C4-2B (cell line): Measurements from ENCODE around the gene CRTC1.

Experiments
- H3K27ac ChIP-seq: fragments of 450-650 bp; 2 replicates; pipeline ENCODE4 v1.5.1; 2017
- CTCF ChIP-seq: fragments of 450-650 bp; conservative IDR thresholded peaks from 2 replicates; pipeline ENCODE4 v1.5.1; 2017; ENCODE audit warnings: mild to moderate bottlenecking
- ZFX ChIP-seq: fragments of 450-650 bp; IDR thresholded peaks from 2 replicates; pipeline ENCODE4 v1.6.1; 2017

CRTC1 gene

GRCh38 chr19:18768046-18768771, 84.7 kb downstream of the CRTC1 start:
- TF ChIP-seq ZFX = no peak
- no peak for TF ChIP-seq CTCF
- H3K27ac ChIP-seq = no peak overlapping the region

DNA sequence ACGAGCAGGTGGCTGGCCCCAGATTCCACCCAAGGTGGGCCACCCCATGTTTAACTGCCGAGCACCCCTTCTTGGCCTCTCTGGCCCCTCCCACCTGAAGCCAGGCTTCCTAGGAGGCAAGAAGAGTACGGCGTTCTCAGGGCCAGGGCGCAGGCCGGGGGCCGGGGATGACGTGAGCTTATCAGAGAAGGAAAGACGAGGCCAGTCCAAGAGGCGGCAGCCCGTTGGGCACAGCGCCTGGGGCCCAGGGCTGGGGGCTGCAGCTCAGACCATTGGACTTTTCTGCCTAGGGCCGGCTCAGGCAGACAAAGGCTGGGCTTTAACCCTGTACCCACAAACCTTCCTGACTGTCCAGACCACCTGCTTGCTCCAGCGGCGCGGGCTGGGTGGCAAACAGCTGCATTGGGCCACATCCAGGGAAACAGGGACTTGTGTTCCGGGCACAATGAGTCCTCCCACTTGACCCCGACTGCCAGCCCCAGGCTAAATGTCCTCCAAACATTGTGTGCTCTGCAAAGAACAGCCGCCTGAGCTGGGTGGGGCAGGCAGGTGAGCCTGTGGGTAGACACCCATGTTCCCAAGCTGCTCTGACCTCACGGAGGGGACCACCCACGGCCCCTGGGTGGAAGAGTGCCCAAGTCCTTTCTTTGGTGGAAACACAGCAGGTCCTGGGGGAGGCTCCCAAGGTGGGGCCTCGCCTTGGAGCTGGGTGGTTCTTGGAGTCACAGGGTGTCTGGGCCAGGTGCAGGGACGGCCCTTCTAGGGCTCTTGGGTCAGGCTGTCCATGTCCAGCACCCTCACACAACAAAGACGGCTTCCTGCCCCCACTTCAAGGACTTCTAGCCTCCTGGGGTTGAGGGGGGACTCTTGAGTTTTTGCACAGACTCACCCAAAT, 85.8 kb downstream of the CRTC1 start:
- H3K27ac ChIP-seq = peak overlapping the region; percentile 6; the same call in 1 of the 2 replicates
- TF ChIP-seq ZFX (no peak), CTCF (no peak)

GRCh38 chr19:18769989-18770528, 86.6 kb downstream of the CRTC1 start:
- TF ChIP-seq CTCF = no peak
- TF ChIP-seq ZFX = no peak
- H3K27ac ChIP-seq = no peak overlapping the region

GRCh38 chr19:18770663-18771327, 87.3 kb downstream of the CRTC1 start:
- no peak overlapping the region for H3K27ac ChIP-seq
- TF ChIP-seq ZFX = no peak
- no peak for TF ChIP-seq CTCF

- TF ChIP-seq ZFX (no peak), CTCF (no peak; the same call in 1 of the 2 replicates)
- H3K27ac ChIP-seq = no peak overlapping the region
Measured at GRCh38 chr19:18771328-18772242, 88.1 kb downstream of the CRTC1 start.
